ENCODE measurements around the gene VPS35.
"Not testable (repeated sequence)": the region's sequence is repeated elsewhere in the genome, so short reads cannot be mapped to it uniquely, and the experiment has no call there.

VPS35 gene

DNA sequence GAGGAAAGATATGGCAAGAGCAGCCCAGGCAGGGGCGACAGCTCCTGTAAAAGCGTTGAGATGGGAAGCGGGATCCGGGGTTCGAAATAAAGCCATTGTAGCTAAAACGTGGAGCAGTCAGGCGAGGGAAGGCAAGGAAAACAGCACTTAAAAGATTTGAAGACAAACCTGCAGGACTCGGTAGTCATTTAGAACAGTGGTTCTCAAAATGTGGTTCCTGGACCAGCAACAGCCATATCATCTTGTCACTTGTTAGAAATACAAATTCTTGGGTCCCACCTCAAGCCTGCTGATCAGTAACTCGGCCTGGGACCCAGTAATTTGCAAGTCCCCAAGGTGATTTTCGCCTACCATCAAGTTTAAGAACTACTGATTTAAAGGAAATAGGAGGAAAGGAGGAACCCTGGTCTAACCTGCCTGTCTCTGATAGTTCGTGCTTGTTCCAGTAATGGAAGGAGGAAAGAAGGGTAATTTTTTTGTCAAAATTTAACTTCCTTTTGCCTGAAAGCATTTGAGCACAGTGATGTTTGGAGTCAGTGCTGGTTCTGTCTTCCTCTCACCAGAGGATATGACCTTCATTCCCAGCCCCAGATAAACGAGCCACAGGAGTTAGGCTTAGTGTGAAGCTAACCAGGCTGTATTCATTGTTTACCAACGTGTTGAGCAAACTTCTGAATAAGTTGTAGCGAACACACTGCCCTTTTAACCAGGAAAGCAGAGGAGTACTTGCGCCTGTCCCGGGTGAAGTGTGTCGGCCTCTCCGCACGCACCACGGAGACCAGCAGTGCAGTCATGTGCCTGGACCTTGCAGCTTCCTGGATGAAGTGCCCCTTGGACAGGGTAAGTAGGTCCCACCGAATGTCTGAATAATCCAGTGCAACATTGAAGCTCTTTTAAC is 1.6 kb upstream of the VPS35 start:
- TF ChIP-seq, protein P1, sequence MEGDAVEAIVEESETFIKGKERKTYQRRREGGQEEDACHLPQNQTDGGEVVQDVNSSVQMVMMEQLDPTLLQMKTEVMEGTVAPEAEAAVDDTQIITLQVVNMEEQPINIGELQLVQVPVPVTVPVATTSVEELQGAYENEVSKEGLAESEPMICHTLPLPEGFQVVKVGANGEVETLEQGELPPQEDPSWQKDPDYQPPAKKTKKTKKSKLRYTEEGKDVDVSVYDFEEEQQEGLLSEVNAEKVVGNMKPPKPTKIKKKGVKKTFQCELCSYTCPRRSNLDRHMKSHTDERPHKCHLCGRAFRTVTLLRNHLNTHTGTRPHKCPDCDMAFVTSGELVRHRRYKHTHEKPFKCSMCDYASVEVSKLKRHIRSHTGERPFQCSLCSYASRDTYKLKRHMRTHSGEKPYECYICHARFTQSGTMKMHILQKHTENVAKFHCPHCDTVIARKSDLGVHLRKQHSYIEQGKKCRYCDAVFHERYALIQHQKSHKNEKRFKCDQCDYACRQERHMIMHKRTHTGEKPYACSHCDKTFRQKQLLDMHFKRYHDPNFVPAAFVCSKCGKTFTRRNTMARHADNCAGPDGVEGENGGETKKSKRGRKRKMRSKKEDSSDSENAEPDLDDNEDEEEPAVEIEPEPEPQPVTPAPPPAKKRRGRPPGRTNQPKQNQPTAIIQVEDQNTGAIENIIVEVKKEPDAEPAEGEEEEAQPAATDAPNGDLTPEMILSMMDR (IDR thresholded peaks at IDR 0.05; ENCODE audit: low read depth, low read length, missing control alignments) = no peak
- H3K27me3 ChIP-seq (replicated peaks) = no peaks in the 10 kb centered on the region
- peak overlapping the region; percentile 96 for H3K27ac ChIP-seq
- H3K36me3 ChIP-seq (replicated peaks) = no peaks in the 10 kb centered on the region
- peak; percentile 26 for DNase-seq
- H3K4me3 ChIP-seq (ENCODE audit: low read depth, low read length) = peak overlapping the region; percentile 94
- in situ Hi-C loops (cut with HindIII; ENCODE audit: low pct_ligation_motif_present, low sequenced_read_pairs) = no loop called here

DNA sequence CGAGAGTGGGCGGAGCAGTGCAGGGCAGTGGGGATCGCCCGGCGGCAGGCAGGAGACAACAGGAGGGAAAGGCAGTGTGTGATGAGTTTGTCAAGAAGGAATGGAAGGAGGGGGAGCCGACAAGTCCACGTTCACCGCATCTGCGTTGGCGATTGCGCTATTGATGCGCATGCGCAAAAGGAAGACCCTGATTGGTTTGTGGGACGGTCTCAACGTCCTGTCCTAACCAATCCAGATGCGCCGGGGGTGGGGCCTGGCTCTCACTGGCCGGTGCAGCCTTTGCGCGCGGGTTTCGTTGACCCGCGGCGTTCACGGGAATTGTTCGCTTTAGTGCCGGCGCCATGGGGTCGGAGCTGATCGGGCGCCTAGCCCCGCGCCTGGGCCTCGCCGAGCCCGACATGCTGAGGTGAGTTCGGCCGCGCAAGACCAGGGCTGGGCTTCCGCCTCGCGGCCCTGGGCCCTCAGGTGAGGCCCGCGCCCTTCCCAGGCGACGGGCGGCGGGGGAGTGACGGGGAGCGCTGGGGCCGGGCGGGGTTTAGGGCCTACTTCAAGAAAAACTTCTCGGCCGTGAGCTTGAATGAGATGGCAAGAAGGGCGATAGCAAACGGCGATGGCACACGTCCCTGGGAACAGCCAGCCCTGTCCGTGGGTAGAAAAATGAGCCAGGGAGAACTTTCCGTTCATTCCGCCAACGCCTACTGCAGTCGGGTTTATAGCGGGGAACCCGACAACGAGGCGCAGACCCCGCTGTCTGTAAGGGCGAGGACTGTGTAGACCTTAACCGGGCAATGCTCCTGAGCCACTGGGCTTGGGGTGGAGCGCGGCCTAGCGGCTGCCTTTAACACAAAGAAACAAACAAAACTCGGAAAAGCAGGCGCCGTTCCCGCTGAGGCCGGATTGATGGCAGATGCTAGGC is 645 bp upstream of the VPS35 start, which contains the start of gene ORC6:
ORC6 (plus strand) TSS at position 295 of the 916 bp plus-strand sequence; CDS start at position 342, 47 bp downstream.
- in situ Hi-C loops (cut with HindIII; ENCODE audit: low pct_ligation_motif_present, low sequenced_read_pairs) = no loop called here
- DNase-seq = peak; percentile 98
- peak within 1 kb of the TSS; percentile 94 for H3K4me3 ChIP-seq (ENCODE audit: low read depth, low read length)
- no peaks in the 10 kb centered on the region for H3K27me3 ChIP-seq (replicated peaks)
- TF ChIP-seq, protein P1 (IDR thresholded peaks at IDR 0.05; ENCODE audit: low read depth, low read length, missing control alignments) = peak; percentile 78
- peak within 1 kb of the TSS; percentile 96 for H3K27ac ChIP-seq
- no peaks in the 10 kb centered on the region for H3K36me3 ChIP-seq (replicated peaks)

DNA sequence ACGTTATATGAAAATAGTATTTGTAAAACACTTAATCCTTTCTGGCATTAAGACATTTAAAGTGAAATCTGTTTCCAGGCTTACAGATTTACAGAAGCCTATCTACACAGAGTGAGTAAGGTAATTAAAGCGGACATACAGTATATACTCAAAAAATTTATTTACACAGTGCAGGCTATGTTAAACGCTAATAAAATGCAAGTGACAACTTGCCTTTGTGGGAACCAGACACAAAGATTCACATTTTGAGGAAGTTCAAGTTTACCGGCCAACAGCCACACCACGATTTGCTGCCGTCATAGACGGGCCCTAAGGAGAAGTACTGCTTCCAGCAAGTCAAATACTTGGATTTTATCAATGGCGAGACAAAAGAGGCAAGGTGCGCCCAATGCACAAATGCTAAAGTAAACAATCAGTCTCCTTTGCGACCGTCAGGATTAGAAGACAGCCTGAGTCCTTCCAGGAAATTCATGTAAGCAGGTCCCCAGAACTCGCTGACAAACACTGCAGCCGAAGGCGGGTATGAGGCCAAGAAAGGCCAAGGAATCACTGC is 801 bp downstream of the VPS35 start:
- in situ Hi-C loops (cut with HindIII; ENCODE audit: low pct_ligation_motif_present, low sequenced_read_pairs) = no loop called here
- H3K4me3 ChIP-seq (ENCODE audit: low read depth, low read length) = peak overlapping the region; percentile 94
- no peak for DNase-seq

GRCh38 chr16:46687486-46687885 is 1.5 kb downstream of the VPS35 start:
- H3K4me3 ChIP-seq (ENCODE audit: low read depth, low read length) = peak overlapping the region; percentile 94
- no peaks in the 10 kb centered on the region for H3K36me3 ChIP-seq (replicated peaks)
- TF ChIP-seq, protein P1 (IDR thresholded peaks at IDR 0.05; ENCODE audit: low read depth, low read length, missing control alignments) = no peak
- no peak overlapping the region for H3K27ac ChIP-seq
- no peak for DNase-seq
- no peaks in the 10 kb centered on the region for H3K27me3 ChIP-seq (replicated peaks)
- in situ Hi-C loops (cut with HindIII; ENCODE audit: low pct_ligation_motif_present, low sequenced_read_pairs) = no loop called here

More for the DNA sequence above, 801 bp downstream of the VPS35 start:
- Histone ChIP-seq H3K27me3 (replicated peaks) (no peaks in the 10 kb centered on the region), H3K27ac (peak overlapping the region; percentile 96), H3K36me3 (replicated peaks) (no peaks in the 10 kb centered on the region)
- TF ChIP-seq, protein P1 (IDR thresholded peaks at IDR 0.05; ENCODE audit: low read depth, low read length, missing control alignments) = peak; percentile 41

DNA sequence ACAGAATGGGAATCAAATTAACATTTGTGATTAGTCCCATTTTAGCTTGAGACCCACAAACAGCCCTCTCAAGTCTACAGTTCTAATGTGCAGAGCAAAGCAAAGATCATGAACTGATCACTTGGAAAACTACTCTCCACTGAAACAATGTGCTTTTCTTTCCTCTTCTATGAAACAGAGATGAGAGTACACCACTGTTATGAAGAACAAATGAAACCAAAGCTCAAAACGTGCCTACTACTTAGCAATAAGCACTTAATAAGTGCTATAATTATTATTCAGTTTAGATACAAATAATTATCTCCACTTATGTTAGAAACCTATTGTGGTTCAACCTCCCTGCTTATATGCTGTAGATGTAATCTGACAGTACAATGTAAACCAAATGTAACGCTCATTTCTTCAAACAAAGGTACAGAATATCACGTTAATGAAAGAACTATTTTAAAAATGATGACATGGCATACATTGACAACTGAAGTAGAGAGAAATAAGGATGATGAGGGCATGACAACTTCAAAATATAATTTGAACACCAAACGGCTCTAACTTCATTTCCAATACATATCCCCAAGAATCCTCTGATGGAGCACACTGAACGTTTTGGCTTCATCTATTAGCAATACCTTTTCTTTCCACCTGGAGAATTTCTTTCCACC is 2.0 kb downstream of the VPS35 start:
- Histone ChIP-seq H3K4me3 (ENCODE audit: low read depth, low read length) (no peak overlapping the region), H3K27ac (no peak overlapping the region)
- no peak for DNase-seq

DNA sequence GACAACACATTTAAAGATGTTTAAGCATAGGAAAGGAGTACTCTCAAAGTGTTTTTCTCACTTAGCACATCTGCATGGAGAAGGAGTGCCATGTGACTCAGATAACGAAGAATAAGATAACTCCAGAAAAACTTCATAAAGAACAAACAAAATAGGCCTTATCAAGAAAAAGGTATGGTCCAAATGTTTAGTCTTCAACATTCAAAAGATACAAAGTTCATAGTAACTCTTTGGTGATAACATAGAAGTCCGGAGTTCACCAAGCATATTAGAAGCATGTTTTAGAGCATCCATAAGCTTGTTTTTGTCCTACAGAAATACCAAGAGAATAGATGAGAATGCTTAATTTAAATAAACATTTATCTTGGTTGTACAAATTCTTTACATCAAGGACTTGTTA is 7.1 kb downstream of the VPS35 start:
- H3K36me3 ChIP-seq (replicated peaks) = peaks cover 12% of the 10 kb centered on the region
- DNase-seq; in situ Hi-C loops (cut with HindIII; ENCODE audit: low pct_ligation_motif_present, low sequenced_read_pairs); H3K4me3 ChIP-seq (ENCODE audit: low read depth, low read length); H3K27ac ChIP-seq; H3K27me3 ChIP-seq (replicated peaks): not testable (repeated sequence)

More for the DNA sequence above, 2.0 kb downstream of the VPS35 start:
- in situ Hi-C loops (cut with HindIII; ENCODE audit: low pct_ligation_motif_present, low sequenced_read_pairs) = no loop called here
- TF ChIP-seq, protein P1 (IDR thresholded peaks at IDR 0.05; ENCODE audit: low read depth, low read length, missing control alignments) = no peak
- H3K27me3 ChIP-seq (replicated peaks) = no peaks in the 10 kb centered on the region
- H3K36me3 ChIP-seq (replicated peaks) = no peaks in the 10 kb centered on the region

DNA sequence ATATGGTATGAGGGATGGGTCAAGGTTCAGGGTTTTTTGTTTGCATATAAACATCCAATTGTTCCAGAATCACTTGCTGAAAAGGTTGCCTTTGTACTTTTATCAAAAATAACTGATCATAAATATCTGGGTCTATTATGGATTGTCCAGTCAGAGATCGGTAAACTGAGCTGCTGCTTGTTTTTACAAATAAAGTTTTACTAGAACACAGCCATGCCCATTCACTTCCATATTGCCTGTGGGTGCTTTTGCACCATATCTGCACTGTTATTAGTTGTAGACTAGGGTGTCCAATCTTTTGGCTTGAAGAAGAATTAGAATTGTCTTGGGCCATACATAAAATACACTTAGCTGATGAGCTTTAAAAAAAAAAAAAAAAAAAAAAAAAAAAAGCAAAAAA is 11.0 kb downstream of the VPS35 start:
- H3K27me3 ChIP-seq (replicated peaks); DNase-seq; H3K27ac ChIP-seq; H3K4me3 ChIP-seq (ENCODE audit: low read depth, low read length); in situ Hi-C loops (cut with HindIII; ENCODE audit: low pct_ligation_motif_present, low sequenced_read_pairs): not testable (repeated sequence)
- peaks cover 28% of the 10 kb centered on the region for H3K36me3 ChIP-seq (replicated peaks)
